Mesothelial cell of epicardium (in vitro differentiated cells): ENCODE measurements around the gene FAHD2B. TPM values are rescaled to one million over a fixed set of nuclear protein-coding genes. Genes with fewer than 3 reads are reported as not detected.
A peak's percentile ranks its signal among the peaks of the same experiment; 100 is the strongest.
"Not testable (repeated sequence)": the region's sequence is repeated elsewhere in the genome, so short reads cannot be mapped to it uniquely, and the experiment has no call there.

Source experiments
- DNase-seq, 2 experiments: peaks; one replicate each; pipeline ENCODE4 v3.0.0; 2021; ENCODE audit warnings: low spot score in 2 of 2; ENCODE audit not compliant: unreplicated experiment in 2 of 2
- H3K27ac Mint-ChIP-seq: 2 replicates; pipeline ENCODE4 v1.8.0; 2021; ENCODE audit warnings: mixed read lengths
- H3K27me3 Mint-ChIP-seq: 2 replicates; pipeline ENCODE4 v1.8.0; 2021; ENCODE audit warnings: low read depth, mixed read lengths
- H3K36me3 Mint-ChIP-seq: 2 replicates; pipeline ENCODE4 v1.8.0; 2021; ENCODE audit warnings: mixed read lengths
- H3K4me1 Mint-ChIP-seq: 2 replicates; pipeline ENCODE4 v1.8.0; 2021; ENCODE audit warnings: mixed read lengths
- H3K4me3 Mint-ChIP-seq: 2 replicates; pipeline ENCODE4 v1.8.0; 2021; ENCODE audit warnings: mild to moderate bottlenecking, moderate library complexity, mixed read lengths
- H3K9me3 Mint-ChIP-seq: 2 replicates; pipeline ENCODE4 v1.8.0; 2021; ENCODE audit warnings: mixed read lengths
- CTCF ChIP-seq: fragments of 200-600 bp; sonication (generic); IDR thresholded peaks from one replicate; pipeline ENCODE4 v1.5.0; 2021; ENCODE audit warnings: antibody characterized with exemption; ENCODE audit not compliant: unreplicated experiment
- total RNA-seq: library from RNA; stranded (reverse); gene quantifications from 3 replicates; pipeline ENCODE4 v1.2.1, GENCODE V29; 2021

FAHD2B gene
- total RNA-seq, result 37.4 to 37.8 TPM (median 37.7 TPM) in 3 replicates

GRCh38 chr2:97094772-97095611 is at the start of gene FAHD2B:
TSS of gene FAHD2B (minus strand) at chr2:97094882. CDS start at chr2:97091706, 3,176 bp downstream.
- not testable (repeated sequence) for H3K4me1 Mint-ChIP-seq, H3K36me3 Mint-ChIP-seq, H3K27me3 Mint-ChIP-seq
- Mint-ChIP-seq H3K27ac (peak within 1 kb of the TSS; percentile 83), H3K9me3 (peaks cover 16% of the 10 kb centered on the region), H3K4me3 (peak within 1 kb of the TSS; percentile 77)
- DNase-seq, result peak; percentile 56 to 77

GRCh38 chr2:97144016-97144415 is 49.3 kb upstream of the FAHD2B start:
- peaks cover 20% of the 10 kb centered on the region for H3K36me3 Mint-ChIP-seq
- H3K4me3 Mint-ChIP-seq, H3K9me3 Mint-ChIP-seq, H3K27ac Mint-ChIP-seq, H3K27me3 Mint-ChIP-seq, H3K4me1 Mint-ChIP-seq, DNase-seq: not testable (repeated sequence)

- not testable (repeated sequence) for DNase-seq, H3K27ac Mint-ChIP-seq, H3K4me1 Mint-ChIP-seq, H3K4me3 Mint-ChIP-seq, H3K27me3 Mint-ChIP-seq
- H3K36me3 Mint-ChIP-seq, result peaks cover 21% of the 10 kb centered on the region
- H3K9me3 Mint-ChIP-seq, result peaks cover 17% of the 10 kb centered on the region
Measured at GRCh38 chr2:97129090-97129489, 34.4 kb upstream of the FAHD2B start.

GRCh38 chr2:97113882-97114255 is 19.2 kb upstream of the FAHD2B start:
- not testable (repeated sequence) for DNase-seq, H3K9me3 Mint-ChIP-seq, H3K36me3 Mint-ChIP-seq, H3K4me1 Mint-ChIP-seq
- H3K27me3 Mint-ChIP-seq, result peaks cover 17% of the 10 kb centered on the region
- peak overlapping the region; percentile 99 for H3K27ac Mint-ChIP-seq
- peak overlapping the region; percentile 97 for H3K4me3 Mint-ChIP-seq

- H3K36me3 Mint-ChIP-seq, H3K4me1 Mint-ChIP-seq, H3K9me3 Mint-ChIP-seq: not testable (repeated sequence)
- peak; percentile 55 to 84 for DNase-seq
- H3K4me3 Mint-ChIP-seq, result peak within 1 kb of the TSS; percentile 97
- H3K27me3 Mint-ChIP-seq, result peaks cover 23% of the 10 kb centered on the region
- H3K27ac Mint-ChIP-seq, result peak within 1 kb of the TSS; percentile 99
Measured at GRCh38 chr2:97113050-97113881, 18.6 kb upstream of the FAHD2B start, which contains the start of gene ANKRD36. TSS of gene ANKRD36 (plus strand) at chr2:97113153. CDS start at chr2:97113740, 587 bp downstream.

- not testable (repeated sequence) for H3K36me3 Mint-ChIP-seq, H3K9me3 Mint-ChIP-seq, H3K4me1 Mint-ChIP-seq
- Mint-ChIP-seq H3K27ac (peak overlapping the region; percentile 95), H3K4me3 (peak overlapping the region; percentile 85), H3K27me3 (peaks cover 26% of the 10 kb centered on the region)
- TF ChIP-seq CTCF, result peak; percentile 98
- peak in 1 of 2 experiments; percentile 65 for DNase-seq
Measured at GRCh38 chr2:97112320-97113049, 17.8 kb upstream of the FAHD2B start.

GRCh38 chr2:97111246-97111645 is 16.6 kb upstream of the FAHD2B start:
- H3K27ac Mint-ChIP-seq, DNase-seq, H3K36me3 Mint-ChIP-seq, H3K4me1 Mint-ChIP-seq, H3K9me3 Mint-ChIP-seq, H3K4me3 Mint-ChIP-seq: not testable (repeated sequence)
- H3K27me3 Mint-ChIP-seq, result peaks cover 31% of the 10 kb centered on the region

GRCh38 chr2:97106878-97107277 is 12.2 kb upstream of the FAHD2B start:
- not testable (repeated sequence) for DNase-seq, H3K4me1 Mint-ChIP-seq, H3K36me3 Mint-ChIP-seq, H3K4me3 Mint-ChIP-seq, H3K27ac Mint-ChIP-seq
- H3K27me3 Mint-ChIP-seq, result peaks cover 35% of the 10 kb centered on the region
- peaks cover 27% of the 10 kb centered on the region for H3K9me3 Mint-ChIP-seq

- H3K36me3 Mint-ChIP-seq, H3K4me3 Mint-ChIP-seq, H3K27ac Mint-ChIP-seq, DNase-seq, H3K27me3 Mint-ChIP-seq, H3K4me1 Mint-ChIP-seq: not testable (repeated sequence)
- H3K9me3 Mint-ChIP-seq, result peaks cover 36% of the 10 kb centered on the region
Measured at GRCh38 chr2:97098786-97099372, 4.2 kb upstream of the FAHD2B start.
